Epidermal melanocyte (primary cell): ENCODE measurements around the gene GABRG3.

ENCODE experiments used
- DNase-seq: peaks from one replicate; pipeline ENCODE4 v3.0.0; 2011; ENCODE audit warnings: low spot score; ENCODE audit not compliant: insufficient read length

Gene GABRG3

DNA sequence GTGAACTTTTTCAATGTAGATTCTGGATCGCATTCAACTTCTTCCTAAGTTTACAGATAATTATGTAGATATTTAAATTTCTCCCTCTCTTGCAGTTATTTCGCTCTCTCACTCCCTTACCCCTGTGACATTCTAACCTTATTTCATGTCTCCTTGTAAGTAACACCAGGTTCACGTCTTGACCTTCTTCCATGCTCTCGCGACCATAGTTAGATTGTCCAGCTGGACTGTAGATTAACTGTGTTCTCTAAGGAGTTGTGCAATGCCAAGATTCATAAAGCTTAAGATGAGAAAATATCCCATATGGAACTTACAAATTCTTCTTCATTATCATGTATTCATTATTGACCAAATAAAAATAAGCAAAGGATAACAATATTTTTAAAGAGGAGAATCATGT, 430.5 kb downstream of the GABRG3 start:
- no peak for DNase-seq

DNA sequence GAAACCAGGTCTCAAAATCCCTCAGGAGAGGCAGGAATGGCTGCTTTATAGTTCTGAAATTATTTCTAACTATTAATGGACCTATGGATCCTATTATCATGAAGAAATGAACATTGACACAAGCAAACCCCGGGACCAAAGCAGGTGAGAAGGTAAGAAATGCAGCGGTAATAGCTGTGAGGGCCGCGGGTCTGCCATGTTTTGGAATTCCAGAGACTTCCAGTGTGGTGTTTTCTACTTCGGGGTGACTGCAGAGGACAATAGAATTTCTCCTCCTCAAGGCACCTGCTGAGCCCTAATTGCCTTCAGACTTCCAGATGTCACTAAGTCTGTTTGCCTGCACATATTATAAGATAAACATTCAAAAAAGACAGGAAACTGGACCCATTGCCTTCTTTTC, 437.4 kb downstream of the GABRG3 start:
- no peak for DNase-seq

DNA sequence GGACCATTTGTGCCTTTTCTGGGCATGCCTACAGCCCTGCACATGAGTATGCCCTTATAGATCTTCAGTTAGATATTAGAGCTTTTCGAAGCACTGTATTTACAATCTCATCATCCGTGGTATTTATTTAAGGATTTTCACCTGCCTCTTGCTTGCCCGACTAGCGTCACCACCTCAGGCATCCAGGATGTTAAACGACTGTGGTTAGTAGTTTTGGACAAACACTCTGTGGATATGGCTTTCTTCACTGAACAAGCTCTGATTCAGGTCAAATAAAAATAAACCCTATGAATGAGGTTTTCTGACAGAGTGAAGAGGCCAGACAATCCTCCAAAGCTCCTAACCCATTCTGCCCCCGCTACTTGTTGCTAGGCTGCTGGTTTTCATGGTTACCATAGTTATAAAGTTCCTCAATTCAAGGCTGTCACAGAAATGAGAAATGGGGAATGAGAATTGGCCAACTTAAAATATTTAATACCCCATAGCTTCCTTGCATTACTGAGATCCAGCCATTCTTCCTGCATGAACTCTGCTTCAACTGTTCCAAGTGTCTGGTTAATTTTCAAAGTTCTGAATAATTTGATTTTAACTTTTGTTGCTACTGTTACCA, 440.1 kb downstream of the GABRG3 start:
- DNase-seq = no peak

DNA sequence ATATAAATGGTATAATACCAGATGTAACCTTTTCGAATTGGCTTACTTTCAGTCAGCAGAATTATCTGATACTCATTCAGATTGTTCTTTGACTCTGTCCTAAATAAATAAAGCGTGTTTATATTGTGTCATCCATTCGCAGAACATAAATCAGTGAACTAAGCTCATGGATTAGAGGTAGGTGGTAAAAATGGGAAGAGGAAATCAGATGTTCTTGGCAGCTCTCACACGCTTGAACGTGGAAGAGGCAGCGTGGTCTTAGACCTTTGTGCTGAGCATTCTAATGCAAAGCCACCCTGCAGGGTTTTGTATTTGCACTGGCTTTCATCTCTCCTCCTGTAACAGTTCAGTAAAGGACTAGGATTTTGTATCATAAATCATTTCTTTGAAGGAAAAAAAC, 441.4 kb downstream of the GABRG3 start:
- no peak for DNase-seq

DNA sequence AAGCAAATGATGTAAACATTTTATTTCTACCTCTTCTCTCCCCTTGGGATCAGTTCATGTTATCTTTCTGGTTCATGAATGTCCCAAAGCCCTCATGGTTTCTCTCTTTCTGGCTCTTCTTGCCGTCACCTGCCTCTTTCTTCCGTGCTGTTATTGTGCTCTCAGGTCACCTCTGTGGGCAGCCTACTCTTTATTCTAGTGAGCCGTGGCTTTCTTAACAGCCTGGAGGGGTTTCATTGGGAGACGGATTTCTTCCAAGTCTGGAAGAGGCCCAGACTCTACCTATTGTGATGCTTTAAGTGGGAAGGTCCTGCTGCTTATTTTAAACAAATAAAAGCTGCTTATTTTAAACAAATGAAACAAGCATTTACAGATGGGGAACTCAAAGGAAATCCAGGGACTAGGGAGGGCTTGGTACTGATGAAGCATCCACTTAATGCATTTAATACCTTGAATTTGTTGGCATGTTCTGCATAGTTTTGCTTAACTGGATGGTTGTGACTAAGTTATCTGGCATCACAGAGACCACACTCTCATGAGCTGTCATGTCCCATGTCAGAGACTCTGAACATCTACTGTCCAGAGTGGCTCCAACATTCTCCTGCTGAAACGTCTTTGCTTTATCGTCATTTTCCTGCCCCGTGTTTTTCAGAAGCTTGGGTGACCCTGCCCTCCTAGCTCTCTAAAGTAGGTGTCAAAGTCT, 443.3 kb downstream of the GABRG3 start:
- no peak for DNase-seq

DNA sequence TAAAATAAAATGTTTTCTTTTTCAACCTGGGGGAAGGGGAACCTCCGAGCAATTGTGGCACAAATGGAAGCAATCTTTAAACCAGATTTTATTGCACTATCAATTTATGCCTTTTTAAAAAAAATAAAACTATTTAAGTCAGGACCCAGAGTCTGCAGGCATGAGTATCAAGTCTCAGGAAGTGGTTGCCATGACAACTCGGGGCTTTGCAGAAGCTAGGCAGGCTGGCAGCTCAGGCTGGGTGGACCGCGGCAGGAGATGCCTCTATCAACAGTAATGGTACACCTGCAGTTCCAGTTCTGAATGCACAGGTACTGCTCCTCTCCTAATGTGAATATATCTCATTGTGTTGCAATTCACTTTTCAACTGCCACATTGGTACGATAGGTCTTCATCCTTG, 447.7 kb downstream of the GABRG3 start:
- DNase-seq = no peak

DNA sequence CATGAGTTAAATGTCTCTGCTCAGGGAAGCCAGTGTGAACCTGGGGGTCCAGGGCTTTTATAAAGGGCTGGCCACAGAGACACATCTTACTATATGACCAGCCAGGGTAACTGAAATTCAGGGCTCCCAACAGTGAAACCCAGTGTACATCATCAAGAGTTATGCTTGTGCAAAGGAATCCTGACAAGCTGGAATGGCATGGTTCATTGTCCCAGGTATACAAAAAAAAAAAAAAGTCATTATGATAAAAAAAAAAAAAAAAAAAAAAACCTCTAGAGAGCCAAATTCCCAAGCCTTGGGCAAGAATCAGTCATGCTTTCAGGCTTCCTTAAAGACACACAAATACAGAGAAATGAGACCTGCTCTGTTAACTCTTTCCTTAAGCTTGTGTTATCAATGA, 452.0 kb downstream of the GABRG3 start:
- no peak for DNase-seq

DNA sequence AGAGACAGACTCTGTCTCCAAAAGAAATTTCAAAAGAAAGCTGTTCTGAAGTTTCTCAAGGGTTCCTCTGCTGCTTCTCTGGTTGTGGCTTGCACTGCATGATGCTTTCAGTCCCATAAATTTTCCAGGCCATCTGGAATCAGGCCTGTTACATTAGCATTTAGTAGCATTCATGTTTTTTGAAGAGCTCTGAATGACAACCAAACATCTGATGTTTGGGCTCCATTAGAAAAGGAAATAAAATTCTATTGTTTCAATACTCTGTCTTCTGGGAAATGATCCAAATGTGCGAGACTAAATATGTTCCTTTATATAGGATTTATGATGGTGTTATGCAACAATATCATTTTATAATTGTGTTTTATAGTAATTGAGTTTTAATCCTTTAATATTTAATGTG, 455.8 kb downstream of the GABRG3 start:
- no peak for DNase-seq

DNA sequence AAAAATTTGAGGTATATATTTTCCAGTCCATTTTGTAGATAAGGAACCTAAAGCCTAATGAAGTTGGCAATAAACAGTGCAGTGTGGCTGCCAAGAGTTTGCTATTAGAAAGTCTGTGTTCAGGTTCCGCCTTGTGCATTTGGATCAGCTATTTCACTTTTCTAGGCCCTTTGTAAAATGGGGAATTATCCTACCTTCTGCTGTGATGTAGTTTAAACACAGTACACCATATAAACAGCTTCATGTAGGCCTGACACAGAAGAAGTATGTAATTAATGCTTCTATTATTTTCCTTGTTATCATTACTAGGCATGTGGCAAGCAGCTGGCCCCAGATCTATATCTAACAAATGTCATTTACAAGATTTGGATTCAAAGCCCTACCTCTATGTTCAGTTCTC, 456.3 kb downstream of the GABRG3 start:
- no peak for DNase-seq

DNA sequence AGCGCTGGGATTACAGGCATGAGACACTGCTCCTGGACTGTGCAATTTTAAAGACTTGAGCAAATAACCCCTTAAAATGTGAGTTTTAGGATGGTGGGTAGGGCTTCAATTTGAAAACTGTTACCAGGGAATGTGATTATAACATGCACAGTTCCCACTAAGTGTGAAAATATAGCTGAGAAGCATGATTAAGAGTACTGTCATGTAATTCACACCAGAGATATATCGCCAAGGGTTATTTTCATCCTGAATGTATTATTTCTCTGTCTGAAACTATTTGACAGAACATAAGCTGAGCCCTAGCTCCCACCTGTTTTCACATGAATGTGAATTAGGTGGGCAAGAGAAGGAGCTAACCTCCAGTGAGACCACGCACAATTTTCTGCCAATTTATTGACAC, 457.2 kb downstream of the GABRG3 start:
- DNase-seq = no peak

DNA sequence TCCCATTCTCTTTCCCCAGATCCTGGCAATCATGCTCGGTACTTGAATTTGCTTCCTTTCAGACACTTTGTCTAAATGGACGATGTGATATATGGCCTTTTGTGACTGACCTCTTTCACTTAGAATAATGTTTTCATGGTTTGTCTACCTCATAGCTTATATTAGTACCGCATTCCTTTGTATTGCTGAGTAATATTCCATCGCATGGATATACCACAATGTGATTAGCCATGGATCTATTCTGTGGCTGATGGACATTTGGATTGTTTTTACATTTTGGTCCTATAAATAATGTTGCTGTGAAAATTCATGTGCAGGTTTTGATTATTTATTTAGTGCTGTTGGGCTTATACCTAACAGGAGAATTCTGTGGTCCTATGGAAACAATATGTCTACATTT, 458.6 kb downstream of the GABRG3 start:
- no peak for DNase-seq

DNA sequence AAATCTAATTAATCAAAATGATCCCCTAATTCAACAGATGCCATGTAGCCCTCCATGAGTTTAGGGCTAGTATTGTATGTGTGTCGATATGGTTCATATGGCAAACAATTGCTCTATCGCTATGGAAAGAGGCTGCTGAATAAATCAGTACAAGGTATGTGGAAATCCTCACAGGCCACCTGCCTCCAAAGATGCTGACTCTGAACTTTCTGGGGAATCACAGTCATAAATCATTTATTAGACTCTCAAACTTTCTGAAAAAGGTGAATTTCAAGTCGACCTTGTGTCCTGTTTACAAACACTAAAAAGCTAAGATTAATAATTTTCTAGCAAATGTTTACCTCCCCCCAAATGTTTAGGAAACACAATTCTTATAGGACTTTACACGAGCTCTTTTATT, 462.6 kb downstream of the GABRG3 start:
- no peak for DNase-seq

DNA sequence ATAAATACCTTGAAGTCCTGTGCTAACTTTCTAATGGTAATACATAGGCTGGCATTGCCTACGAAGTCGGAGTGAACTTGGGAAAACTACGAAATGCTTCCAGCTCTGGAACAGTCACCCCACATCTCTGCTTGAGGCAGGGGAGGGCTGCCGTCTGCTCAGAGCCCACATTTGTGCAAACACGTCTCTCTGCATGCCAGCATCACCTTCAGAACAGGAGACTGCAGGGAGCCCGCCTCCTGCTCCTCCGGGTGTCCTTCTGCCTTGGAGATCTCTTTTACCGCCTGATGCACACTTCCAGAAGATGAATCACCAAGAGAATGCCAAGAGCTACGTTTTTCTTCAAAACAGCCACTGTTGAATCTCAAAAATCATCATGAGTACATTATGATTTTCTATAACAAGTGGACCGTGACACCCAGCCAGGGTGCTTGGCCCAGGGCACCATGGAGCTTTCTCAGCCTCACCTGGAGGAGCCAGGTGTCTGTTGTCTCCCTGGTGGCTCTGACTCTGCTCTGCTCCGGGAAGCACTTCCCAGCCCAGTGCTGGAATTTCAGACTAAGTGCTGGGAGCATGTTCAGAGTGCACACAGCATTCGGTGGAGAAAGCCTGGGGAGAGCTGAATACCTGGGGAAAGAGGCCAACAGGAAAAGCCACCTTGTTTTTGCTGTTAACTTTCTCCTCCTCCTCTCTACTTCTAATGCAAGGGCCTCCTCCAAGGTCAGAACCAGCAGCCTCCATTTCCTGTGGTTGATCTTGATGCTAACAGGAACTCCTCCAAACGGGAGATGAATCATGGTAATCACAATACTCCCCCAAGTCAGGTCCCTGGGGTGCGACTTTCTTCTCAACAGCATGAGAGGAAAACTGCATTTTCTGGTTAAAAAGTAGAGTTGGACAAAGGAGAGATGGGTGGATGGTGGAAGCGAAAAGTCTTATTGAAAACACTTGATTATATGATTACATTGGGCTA, 467.7 kb downstream of the GABRG3 start:
- no peak for DNase-seq

DNA sequence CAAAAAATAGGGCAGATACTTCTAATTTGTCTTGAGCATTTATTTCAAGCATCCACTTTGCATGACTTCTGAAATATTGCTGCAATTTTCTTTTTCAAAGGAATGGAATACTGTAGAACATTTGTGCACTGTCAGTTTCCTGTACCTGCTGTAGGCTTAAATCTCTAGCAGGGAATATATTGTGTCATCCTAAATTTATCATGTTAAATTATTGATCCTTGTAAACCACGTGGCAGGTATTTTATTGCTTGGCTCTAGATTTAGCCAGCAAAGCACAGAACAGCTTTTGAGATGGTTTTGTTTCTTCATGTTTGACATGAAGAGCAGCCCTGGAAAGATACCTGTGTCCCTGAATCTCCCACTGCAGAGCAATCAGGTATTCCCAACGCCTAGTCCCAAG, 470.1 kb downstream of the GABRG3 start:
- no peak for DNase-seq

DNA sequence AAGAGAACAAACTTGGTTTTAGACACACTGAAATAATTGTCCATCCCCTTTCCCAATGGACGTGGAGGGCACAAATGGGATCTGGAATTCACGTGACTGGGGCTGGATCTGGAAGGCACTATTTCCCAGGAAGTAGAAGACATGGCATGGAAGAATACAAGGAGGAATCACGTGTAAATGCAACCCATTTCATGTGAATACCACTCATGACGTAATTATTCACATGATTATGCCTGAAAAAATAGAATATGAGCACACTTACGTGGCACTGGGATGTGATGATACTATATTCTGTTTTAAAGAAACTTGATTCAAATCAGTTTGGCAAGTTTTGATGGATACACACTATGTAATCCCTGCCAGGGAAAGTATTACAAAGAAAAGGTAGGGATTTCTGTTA, 477.3 kb downstream of the GABRG3 start:
- DNase-seq = no peak

DNA sequence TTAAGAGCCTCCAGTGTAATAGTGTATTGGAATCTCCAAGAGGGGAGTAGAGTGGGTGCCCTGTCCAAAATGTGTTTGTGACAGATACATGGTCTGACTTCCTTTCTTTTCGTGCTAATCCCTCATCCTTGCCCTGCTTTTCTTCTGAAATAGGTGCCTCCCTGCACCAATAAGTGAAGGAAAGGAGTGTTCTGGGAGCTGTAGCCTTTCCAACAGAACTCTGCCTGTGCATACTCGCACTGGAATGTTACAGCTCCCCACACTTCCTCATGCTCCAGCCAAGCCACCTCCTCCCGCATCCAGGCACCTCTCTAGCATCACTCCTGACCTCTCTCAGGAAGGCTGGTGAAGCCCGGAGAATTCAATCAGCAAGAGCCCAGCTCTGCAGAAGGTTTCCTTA, 478.0 kb downstream of the GABRG3 start:
- DNase-seq = no peak

DNA sequence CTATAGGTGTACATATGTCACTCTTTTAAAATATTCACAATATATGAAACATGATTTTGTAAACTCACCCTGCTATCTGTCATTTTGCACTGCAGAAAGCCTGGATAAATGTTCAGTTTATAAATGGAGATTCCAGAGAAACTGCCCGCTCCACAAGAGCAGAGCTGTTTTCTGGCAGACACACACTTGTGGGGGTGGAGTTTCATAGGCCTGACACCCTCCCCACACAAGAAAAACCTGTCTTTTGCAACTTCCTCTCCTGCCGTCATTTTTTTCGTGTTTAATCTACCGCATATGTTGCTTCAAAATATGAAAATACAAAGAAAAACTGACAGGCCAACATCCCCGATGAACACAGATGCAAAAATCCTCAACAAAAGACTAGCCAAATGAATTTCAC, 479.0 kb downstream of the GABRG3 start:
- DNase-seq = no peak

DNA sequence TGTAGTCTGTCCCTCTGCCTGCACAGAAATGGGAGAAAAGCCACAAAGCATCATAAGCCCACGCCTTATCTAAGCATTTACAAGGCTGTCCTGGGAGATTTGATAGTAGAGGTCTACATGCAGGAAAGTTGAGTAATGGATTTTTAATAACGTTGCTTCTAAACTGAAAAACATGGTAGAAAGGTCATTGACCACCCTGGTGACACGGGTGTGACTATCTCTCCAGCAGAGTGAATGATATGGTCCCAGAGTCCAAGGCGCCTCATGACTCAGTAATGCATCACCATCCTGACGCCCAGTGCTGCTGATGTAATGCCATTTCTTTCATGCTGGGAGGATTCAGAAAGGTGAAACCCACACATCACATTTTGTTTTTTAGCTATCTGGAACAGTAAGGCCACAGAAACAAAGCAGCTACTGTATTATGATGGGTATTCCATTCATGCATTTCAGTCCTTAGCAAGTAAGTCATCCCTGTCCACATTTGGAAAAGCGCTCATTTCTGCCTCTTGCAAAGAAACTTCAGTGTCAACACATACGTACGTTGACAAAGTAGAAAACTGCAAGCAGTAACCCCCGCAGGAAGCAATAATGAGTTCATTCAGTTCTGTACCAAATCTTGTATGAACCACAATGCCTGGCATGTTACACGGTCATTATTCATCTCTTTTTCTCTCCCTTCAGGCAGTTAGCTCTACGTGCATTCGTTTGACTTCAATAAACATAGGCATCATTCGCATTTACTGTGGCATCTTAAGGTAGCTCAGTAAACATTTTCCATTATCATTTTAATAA, 483.5 kb downstream of the GABRG3 start:
- no peak for DNase-seq

DNA sequence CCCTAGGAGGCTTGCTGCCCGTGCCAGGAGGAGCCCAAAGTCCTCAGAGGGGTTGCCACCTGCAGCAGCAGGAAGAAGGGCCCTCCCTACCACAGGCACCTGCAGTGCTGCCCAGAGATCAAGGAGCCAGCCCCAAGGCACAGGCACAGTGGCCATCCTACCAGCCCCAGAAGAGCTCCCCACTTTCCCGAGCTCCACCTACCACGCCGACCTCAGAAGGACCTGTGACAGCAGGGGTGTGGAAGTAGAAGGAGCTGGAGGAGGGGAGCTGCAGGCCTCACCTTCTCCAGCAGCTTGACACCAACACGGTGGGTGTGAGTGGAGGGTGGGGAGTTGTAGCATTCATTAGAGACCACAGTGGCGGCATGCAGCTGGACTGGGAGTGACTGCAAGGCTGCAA, 485.8 kb downstream of the GABRG3 start:
- no peak for DNase-seq

DNA sequence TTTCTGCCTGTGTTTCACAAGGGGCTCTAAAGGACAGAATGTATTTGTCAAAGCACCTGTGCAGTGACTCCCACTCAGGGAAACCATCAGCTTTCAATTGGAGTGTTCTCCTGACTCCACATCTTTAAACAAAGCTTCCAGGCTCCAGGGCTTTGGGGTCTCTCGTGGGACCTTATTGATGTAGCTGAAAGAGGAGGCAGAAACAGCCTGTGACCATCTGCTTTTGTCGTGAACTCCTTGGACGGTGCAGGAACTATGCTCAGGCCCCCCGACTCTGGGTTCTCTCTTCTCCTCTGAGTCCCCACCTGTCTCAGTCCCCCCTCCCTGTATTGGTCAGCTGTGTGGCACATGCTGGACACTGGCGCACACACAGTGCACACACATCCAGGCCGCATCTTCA, 486.8 kb downstream of the GABRG3 start:
- no peak for DNase-seq

DNA sequence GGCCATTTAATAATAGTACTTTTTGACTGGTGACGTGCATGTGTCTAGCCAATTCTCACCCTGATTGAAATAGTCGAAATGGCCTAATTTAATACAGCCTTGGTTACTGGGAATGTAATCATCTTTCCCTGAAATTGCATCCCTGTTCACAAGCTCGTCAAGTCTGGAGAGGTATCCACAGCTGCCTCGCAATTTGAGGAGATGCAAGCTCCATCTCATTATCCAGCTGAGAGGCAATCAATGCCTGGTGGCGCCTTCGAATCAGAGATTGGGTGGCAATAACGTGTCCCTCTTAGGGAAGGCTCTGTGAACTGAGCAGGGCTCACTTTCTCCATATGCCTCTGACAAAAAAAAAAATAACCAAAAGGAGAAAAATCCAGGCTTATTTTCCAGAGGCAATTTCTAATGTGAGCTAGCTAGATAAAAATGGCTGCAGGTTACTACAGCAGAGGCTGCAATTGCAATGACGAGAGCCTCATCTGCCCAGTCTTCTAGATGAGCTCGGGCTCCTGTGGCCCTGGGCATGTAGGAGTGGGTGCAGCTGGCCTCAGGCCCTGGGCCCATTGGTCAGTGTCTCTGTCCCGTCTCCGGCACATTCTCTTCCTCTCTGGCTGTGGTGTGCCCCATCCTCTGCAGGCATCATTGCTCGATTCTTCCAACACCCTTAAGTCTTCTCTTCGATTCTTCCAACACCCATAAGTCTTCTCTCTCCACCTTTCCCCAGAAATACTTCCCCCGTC, 487.5 kb downstream of the GABRG3 start:
- DNase-seq = no peak
